ENCODE measurements around the gene JDP2.

The JDP2 gene

GRCh38 chr14:75427482-75428229 lies at the start of gene JDP2:
TSS of gene JDP2 (plus strand) at chr14:75428022. CDS start at chr14:75437921, 9,899 bp downstream.
- no peaks in the 10 kb centered on the region for H3K9me3 ChIP-seq (ENCODE audit: control insufficient read depth, insufficient read depth, low read depth, low read length)
- ChIA-PET CTCF (interaction anchor here (1.1 kb wide), 1 partner anchor 61 kb away, joined by 4 read pairs; no protein-coding TSS in a partner anchor), POLR2A (interaction anchor here (0.8 kb wide), 1 partner anchor 120 kb away, joined by 3 read pairs; no protein-coding TSS in a partner anchor)
- no peaks in the 10 kb centered on the region for H3K4me1 ChIP-seq (ENCODE audit: control insufficient read depth, insufficient read depth, low read length)
- no peaks in the 10 kb centered on the region for H3K36me3 ChIP-seq (ENCODE audit: control insufficient read depth in 2 of 2, insufficient read depth in 1 of 2, low read length in 2 of 2)
- H3K4me3 ChIP-seq (ENCODE audit: low read depth, low read length) = peak within 1 kb of the TSS; percentile 59
- peak within 1 kb of the TSS; percentile 55; the same call in 1 of the 2 replicates for H3K27ac ChIP-seq (ENCODE audit: extremely low read depth, low read depth, low read length)
- TF ChIP-seq PRDM10 (tag by site-specific recombination; IDR thresholded peaks at IDR 0.05) (peak; percentile 63), ZNF692 (tag by site-specific recombination; IDR thresholded peaks at IDR 0.05) (peak; percentile 44; the same call in 1 of the 2 replicates), ZNF658 (tag by site-specific recombination; IDR thresholded peaks at IDR 0.05) (no peak), IKZF3 (tag by site-specific recombination; IDR thresholded peaks at IDR 0.05) (peak; percentile 70; the same call in 1 of the 2 replicates), EGR2 (tag by site-specific recombination; IDR thresholded peaks at IDR 0.05; ENCODE audit: low read depth) (peak; percentile 80), ZNF830 (tag by site-specific recombination; IDR thresholded peaks at IDR 0.05; ENCODE audit: low read depth) (no peak), KLF9 (tag by site-specific recombination; IDR thresholded peaks at IDR 0.05; ENCODE audit: low read depth) (peak; percentile 81), ZNF76 (tag by site-specific recombination; IDR thresholded peaks at IDR 0.05; ENCODE audit: borderline replicate concordance, low read depth) (peak; percentile 42; the same call in 1 of the 2 replicates), ZNF18 (tag by site-specific recombination; IDR thresholded peaks at IDR 0.05) (peak; percentile 68; the same call in 1 of the 2 replicates), WT1 (tag by site-specific recombination; IDR thresholded peaks at IDR 0.05) (peak; percentile 58; the same call in 1 of the 2 replicates), ZNF214 (tag by site-specific recombination; IDR thresholded peaks at IDR 0.05; ENCODE audit: borderline replicate concordance) (no peak), ZNF660 (tag by site-specific recombination; IDR thresholded peaks at IDR 0.05) (peak; percentile 12; the same call in 1 of the 2 replicates), ZBTB8A (tag by site-specific recombination; IDR thresholded peaks at IDR 0.05) (peak; percentile 84), SP2 (tag by site-specific recombination; IDR thresholded peaks at IDR 0.05) (peak; percentile 19; the same call in 1 of the 2 replicates), ZNF521 (tag by site-specific recombination; IDR thresholded peaks at IDR 0.05) (no peak), GLIS2 (tag by site-specific recombination; IDR thresholded peaks at IDR 0.05) (peak; percentile 81), ZEB2 (tag by site-specific recombination; IDR thresholded peaks at IDR 0.05) (peak; percentile 78), ZBTB20 (tag by site-specific recombination; IDR thresholded peaks at IDR 0.05) (peak; percentile 57; the same call in 1 of the 2 replicates), KLF17 (tag by site-specific recombination; IDR thresholded peaks at IDR 0.05) (0 out of 2 replicates have a peak, but pooled peaks have one; percentile 17), KLF16 (tag by site-specific recombination; IDR thresholded peaks at IDR 0.05) (peak; percentile 61; the same call in 1 of the 2 replicates), ZNF837 (tag by site-specific recombination; IDR thresholded peaks at IDR 0.05) (no peak), ZNF341 (tag by site-specific recombination; IDR thresholded peaks at IDR 0.05; ENCODE audit: low read depth) (peak; percentile 70), ZNF114 (tag by site-specific recombination; IDR thresholded peaks at IDR 0.05) (no peak), ZBTB6 (tag by site-specific recombination; IDR thresholded peaks at IDR 0.05) (peak; percentile 28; the same call in 1 of the 2 replicates), ZFHX2 (tag by site-specific recombination; conservative IDR thresholded peaks at IDR 0.05) (peak; percentile 95), GLIS1 (tag by site-specific recombination; IDR thresholded peaks at IDR 0.05) (peak; percentile 92), ZNF24 (tag by site-specific recombination; IDR thresholded peaks at IDR 0.05) (peak; percentile 45; the same call in 1 of the 2 replicates)

Measured in HEK293 (cell line).